Body of pancreas (tissue), 4 donors: ENCODE measurements around the gene ADAMTS3. TPM values are rescaled to one million over a fixed set of nuclear protein-coding genes. Genes with fewer than 3 reads are reported as not detected.

Experiments
- ATAC-seq: fragments of 150-250 bp; one replicate; pipeline ENCODE4 v1.9.1; 2016
- DNase-seq, 4 donors: peaks; one replicate each; pipeline ENCODE4 v3.0.0-alpha.2; 2019
- H3K27ac ChIP-seq, 4 donors: fragments of 200-600 bp; sonication (generic); 1 replicate in 3 of 4; 2 replicates in 1 of 4; pipeline versions ENCODE4 v1.5.1 to v1.6.1; 2016 to 2019; ENCODE audit warnings: mild to moderate bottlenecking in 1 of 4, mixed read lengths in 1 of 4, moderate library complexity in 1 of 4
- H3K27me3 ChIP-seq, 2 donors: fragments of 200-600 bp; sonication (generic); one replicate each; pipeline ENCODE4 v1.6.0; 2016; ENCODE audit warnings: mild to moderate bottlenecking in 1 of 2
- H3K36me3 ChIP-seq, 2 donors: fragments of 200-600 bp; sonication (generic); replicated peaks in 1 of 2; 2 replicates each; pipeline ENCODE4 v1.5.1; 2016; ENCODE audit warnings: low read depth in 2 of 2; ENCODE audit not compliant: insufficient read depth in 1 of 2
- H3K4me1 ChIP-seq: fragments of 200-600 bp; sonication (generic); one replicate; pipeline ENCODE4 v1.6.0; 2016
- H3K4me3 ChIP-seq, 2 donors: fragments of 200-600 bp; sonication (generic); 1 replicate in 1 of 2; 2 replicates in 1 of 2; pipeline ENCODE4 v1.5.1; 2016 to 2019
- H3K9me3 ChIP-seq, 3 donors: fragments of 200-600 bp; sonication (generic); 1 replicate in 2 of 3; 2 replicates in 1 of 3; pipeline ENCODE4 v1.5.1; 2016
- CTCF ChIP-seq, 7 experiments: fragments of 450-650 bp in 4 of 7; fragments of 200-600 bp in 3 of 7; sonication (generic) in 3 of 7; IDR thresholded peaks; one replicate each; pipeline ENCODE4 v1.5.1; 2016 to 2019; ENCODE audit warnings: antibody characterized with exemption in 7 of 7
- POLR2A ChIP-seq, 3 donors: fragments of 450-650 bp; IDR thresholded peaks; one replicate each; pipeline ENCODE4 v1.6.1; 2016; ENCODE audit warnings: antibody characterized with exemption in 3 of 3, mild to moderate bottlenecking in 2 of 3
- WGBS, 2 donors: methylation state at CpG; one replicate each; pipeline ENCODE4 v1.1.5; 2017; 5-methylcytosine and 5-hydroxymethylcytosine counted together
- intact Hi-C: fragments of 100-400 bp; cut with DNase I; formaldehyde crosslinking; loops from one replicate; pipeline ENCODE4 v1.15.1; 2023
- total RNA-seq, 2 donors: library from RNA; depleted of rRNA; stranded (reverse); fragments of >200 nt; gene quantifications; one replicate each; pipeline ENCODE4 v1.1.0, GENCODE V29; 2016

The ADAMTS3 gene
- total RNA-seq, 2 donors from 2014 or later: 0.26 to 0.33 TPM

DNA sequence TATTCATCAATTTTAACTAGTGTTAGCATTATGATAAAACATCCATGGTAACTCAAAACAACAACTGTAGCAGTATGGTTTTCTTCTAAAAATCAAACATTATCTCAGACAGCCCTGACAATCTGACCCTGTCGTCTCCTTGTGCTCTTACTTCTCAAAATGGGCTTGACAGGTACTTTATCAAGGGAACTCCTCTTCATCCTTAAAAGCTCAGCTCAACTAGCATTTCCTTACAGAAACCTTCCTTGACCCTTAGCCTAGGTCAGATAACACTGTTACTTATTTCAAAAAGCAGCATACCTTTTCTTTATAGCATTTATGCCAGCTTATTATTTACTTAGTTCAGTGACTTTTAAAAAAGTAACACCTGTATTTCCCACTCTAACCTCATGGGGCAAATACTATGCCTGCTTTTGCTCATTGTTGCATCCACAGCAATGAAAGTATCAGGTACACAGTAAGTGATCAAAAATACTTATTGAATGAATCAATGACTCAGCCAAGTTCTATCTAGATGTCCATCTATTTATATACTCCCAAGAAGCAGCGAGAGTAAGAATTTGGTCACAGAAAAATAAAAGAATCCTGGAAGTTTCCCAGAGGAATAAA lies 41.9 kb downstream of the ADAMTS3 start:
- TF ChIP-seq POLR2A (IDR thresholded peaks at IDR 0.05) (no peak), CTCF (IDR thresholded peaks at IDR 0.05) (no peak)
- Histone ChIP-seq H3K27me3 (no peaks in the 10 kb centered on the region), H3K4me1 (no peaks in the 10 kb centered on the region), H3K27ac (no peak overlapping the region), H3K36me3 (no peaks in the 10 kb centered on the region), H3K9me3 (no peaks in the 10 kb centered on the region), H3K4me3 (no peak overlapping the region)
- 45 to 48% methylated on average over 2 of the region's 2 CpGs for WGBS, 2 donors
- intact Hi-C loops: no loop called here
- no peak for ATAC-seq
- DNase-seq: no peak

GRCh38 chr4:72525938-72526337 lies 43.1 kb downstream of the ADAMTS3 start:
- Histone ChIP-seq H3K36me3 (no peaks in the 10 kb centered on the region), H3K9me3 (no peaks in the 10 kb centered on the region), H3K4me3 (no peak overlapping the region), H3K27ac (no peak overlapping the region), H3K27me3 (no peaks in the 10 kb centered on the region), H3K4me1 (no peaks in the 10 kb centered on the region)
- DNase-seq (peak in 2 of 4 donors; percentile 17 to 22), ATAC-seq (no peak)
- intact Hi-C loops: no loop called here
- TF ChIP-seq POLR2A (IDR thresholded peaks at IDR 0.05) (no peak), CTCF (IDR thresholded peaks at IDR 0.05) (no peak)
- WGBS, 2 donors: 10 to 11% methylated on average over 2 of the region's 2 CpGs

DNA sequence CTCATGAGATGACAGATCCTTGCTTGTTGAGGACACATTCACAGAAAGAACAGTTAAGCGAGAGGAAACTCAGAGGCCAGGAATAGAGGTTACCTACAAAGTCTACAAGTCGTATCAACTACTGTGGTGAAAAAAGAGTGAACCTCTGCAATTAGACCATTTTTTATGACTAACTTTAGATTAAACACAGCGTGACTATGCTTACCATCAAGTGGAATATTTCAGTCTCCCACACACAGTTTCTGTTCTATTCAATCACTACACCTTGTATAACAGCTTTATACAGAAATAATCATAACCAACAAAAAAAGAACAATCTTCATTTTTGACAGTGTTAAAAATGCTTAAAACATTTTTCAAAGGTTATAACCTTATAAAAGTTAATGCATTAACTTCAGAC lies 46.6 kb downstream of the ADAMTS3 start:
- DNase-seq (no peak), ATAC-seq (no peak)
- Histone ChIP-seq H3K27me3 (no peaks in the 10 kb centered on the region), H3K4me1 (no peaks in the 10 kb centered on the region), H3K36me3 (no peaks in the 10 kb centered on the region), H3K4me3 (no peak overlapping the region), H3K27ac (no peak overlapping the region), H3K9me3 (no peaks in the 10 kb centered on the region)
- intact Hi-C loops: no loop called here
- 82 to 84% methylated on average over 3 of the region's 3 CpGs for WGBS, 2 donors
- TF ChIP-seq CTCF (IDR thresholded peaks at IDR 0.05) (no peak), POLR2A (IDR thresholded peaks at IDR 0.05) (no peak)

DNA sequence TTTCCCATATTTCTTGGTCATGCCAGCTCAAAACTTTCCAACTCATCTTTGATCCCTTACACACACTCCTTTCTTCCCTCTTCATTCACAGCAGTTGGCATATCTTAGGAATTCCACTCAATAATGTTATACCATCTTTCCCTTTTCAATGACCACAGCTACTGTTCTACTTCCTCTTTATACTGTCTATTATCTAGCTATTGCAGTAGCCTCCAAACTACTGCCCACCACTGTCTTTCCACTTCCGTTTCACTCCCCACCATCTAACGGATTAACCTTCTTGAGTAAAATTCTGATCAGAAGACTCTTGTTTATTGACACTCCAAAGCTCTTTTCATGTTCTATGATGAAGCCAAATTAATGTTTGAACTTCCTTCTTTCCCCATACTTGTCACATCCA lies 55.8 kb downstream of the ADAMTS3 start:
- Histone ChIP-seq H3K27me3 (no peaks in the 10 kb centered on the region), H3K9me3 (no peaks in the 10 kb centered on the region), H3K4me1 (no peaks in the 10 kb centered on the region), H3K36me3 (no peaks in the 10 kb centered on the region), H3K27ac (no peak overlapping the region), H3K4me3 (no peak overlapping the region)
- ATAC-seq (no peak), DNase-seq (no peak)
- WGBS, 2 donors: 77 to 78% methylated on average over 2 of the region's 2 CpGs
- TF ChIP-seq POLR2A (IDR thresholded peaks at IDR 0.05) (no peak), CTCF (IDR thresholded peaks at IDR 0.05) (no peak)
- intact Hi-C loops: no loop called here

- ATAC-seq: no peak
- 78 to 86% methylated on average over 1 of the region's 1 CpG for WGBS, 2 donors
- TF ChIP-seq CTCF (IDR thresholded peaks at IDR 0.05) (no peak), POLR2A (IDR thresholded peaks at IDR 0.05) (no peak)
- H3K27me3 ChIP-seq: no peaks in the 10 kb centered on the region
- no peak overlapping the region for H3K4me3 ChIP-seq
- intact Hi-C loops: loop anchor here (10.0 kb wide), 1 partner anchor 507 kb away; no protein-coding TSS in a partner anchor
- no peaks in the 10 kb centered on the region for H3K36me3 ChIP-seq
- DNase-seq: no peak
- no peaks in the 10 kb centered on the region for H3K4me1 ChIP-seq
- no peak overlapping the region for H3K27ac ChIP-seq
- no peaks in the 10 kb centered on the region for H3K9me3 ChIP-seq
Observed at GRCh38 chr4:72507860-72508419, 61.1 kb downstream of the ADAMTS3 start.
